SK-N-MC (cell line): ENCODE data around the gene PARP15.

ENCODE experiments used
- DNase-seq: peaks from one replicate; pipeline ENCODE4 v3.0.0-alpha.2; 2011; ENCODE audit warnings: low read depth, low spot score
- H3K27ac ChIP-seq: fragments of 200-600 bp; sonication (generic); 2 replicates; pipeline ENCODE4 v1.5.1; 2016; ENCODE audit warnings: mixed run types
- H3K36me3 ChIP-seq: fragments of 200-600 bp; sonication (generic); 2 replicates; pipeline ENCODE4 v1.6.1; 2017; ENCODE audit warnings: antibody characterized with exemption, low read length, mixed read lengths; ENCODE audit not compliant: insufficient read depth
- H3K4me3 ChIP-seq: fragments of 200-600 bp; sonication (generic); 2 replicates; pipeline ENCODE4 v1.5.1; 2016
- H3K9ac ChIP-seq: fragments of 200-600 bp; sonication (generic); 2 replicates; pipeline ENCODE4 v1.8.0; 2017; ENCODE audit warnings: mixed run types, mixed read lengths; ENCODE audit not compliant: insufficient read length
- H3K9me3 ChIP-seq: fragments of 200-600 bp; sonication (generic); 2 replicates; pipeline ENCODE4 v1.6.1; 2017; ENCODE audit warnings: low read depth, mild to moderate bottlenecking, antibody characterized with exemption, low read length, moderate library complexity, mixed read lengths
- EZH2 ChIP-seq: fragments of 200-600 bp; sonication (generic); IDR thresholded peaks from one replicate; pipeline ENCODE4 v1.6.1; 2017; ENCODE audit warnings: antibody characterized with exemption
- FOXP2 ChIP-seq: optimal IDR thresholded peaks from 2 replicates; pipeline ENCODE3; 2011; ENCODE audit warnings: mild to moderate bottlenecking, moderate library complexity; ENCODE audit not compliant: insufficient read depth; ENCODE audit errors: extremely low read length, control extremely low read depth
- POLR2AphosphoS5 ChIP-seq: IDR thresholded peaks from 2 replicates; pipeline ENCODE4 v1.6.1; 2012; ENCODE audit warnings: mild to moderate bottlenecking, low read depth, low read length, borderline replicate concordance

PARP15 gene

GRCh38 chr3:122548076-122548475, 29.4 kb upstream of the PARP15 start:
- H3K9ac ChIP-seq: no peak overlapping the region
- H3K27ac ChIP-seq: no peak overlapping the region
- no peak for DNase-seq
- no peaks in the 10 kb centered on the region for H3K36me3 ChIP-seq
- no peak for TF ChIP-seq EZH2
- no peak for TF ChIP-seq POLR2AphosphoS5
- no peak for TF ChIP-seq FOXP2
- H3K9me3 ChIP-seq: no peaks in the 10 kb centered on the region
- H3K4me3 ChIP-seq: no peak overlapping the region

GRCh38 chr3:122548619-122549018, 28.8 kb upstream of the PARP15 start:
- Histone ChIP-seq H3K9me3 (no peaks in the 10 kb centered on the region), H3K9ac (no peak overlapping the region), H3K27ac (no peak overlapping the region), H3K4me3 (no peak overlapping the region), H3K36me3 (no peaks in the 10 kb centered on the region)
- TF ChIP-seq POLR2AphosphoS5 (no peak), EZH2 (no peak), FOXP2 (no peak)
- no peak for DNase-seq

DNA sequence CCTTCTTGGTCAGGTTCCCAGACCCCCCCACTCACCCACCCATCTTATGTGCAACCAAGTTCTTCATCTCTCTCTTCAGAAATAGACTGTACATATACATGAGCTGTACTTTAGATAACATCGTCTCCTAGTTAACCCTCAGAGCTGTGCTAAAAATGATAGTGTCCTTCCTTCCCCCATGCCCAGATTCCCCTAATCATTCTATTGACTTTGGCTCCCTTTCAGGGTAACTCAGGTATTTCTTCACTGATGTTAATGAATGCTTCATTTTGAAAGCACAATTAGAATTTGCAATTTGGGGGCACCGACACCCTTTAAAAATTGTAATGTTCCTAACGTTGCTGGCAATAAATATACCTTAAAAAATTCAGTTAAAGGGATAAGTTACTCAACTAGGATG, 24.3 kb upstream of the PARP15 start:
- no peaks in the 10 kb centered on the region for H3K9me3 ChIP-seq
- no peak for DNase-seq
- no peak for TF ChIP-seq FOXP2
- no peak for TF ChIP-seq EZH2
- no peak for TF ChIP-seq POLR2AphosphoS5
- H3K27ac ChIP-seq: no peak overlapping the region
- H3K9ac ChIP-seq: no peak overlapping the region
- no peak overlapping the region for H3K4me3 ChIP-seq
- H3K36me3 ChIP-seq: no peaks in the 10 kb centered on the region

DNA sequence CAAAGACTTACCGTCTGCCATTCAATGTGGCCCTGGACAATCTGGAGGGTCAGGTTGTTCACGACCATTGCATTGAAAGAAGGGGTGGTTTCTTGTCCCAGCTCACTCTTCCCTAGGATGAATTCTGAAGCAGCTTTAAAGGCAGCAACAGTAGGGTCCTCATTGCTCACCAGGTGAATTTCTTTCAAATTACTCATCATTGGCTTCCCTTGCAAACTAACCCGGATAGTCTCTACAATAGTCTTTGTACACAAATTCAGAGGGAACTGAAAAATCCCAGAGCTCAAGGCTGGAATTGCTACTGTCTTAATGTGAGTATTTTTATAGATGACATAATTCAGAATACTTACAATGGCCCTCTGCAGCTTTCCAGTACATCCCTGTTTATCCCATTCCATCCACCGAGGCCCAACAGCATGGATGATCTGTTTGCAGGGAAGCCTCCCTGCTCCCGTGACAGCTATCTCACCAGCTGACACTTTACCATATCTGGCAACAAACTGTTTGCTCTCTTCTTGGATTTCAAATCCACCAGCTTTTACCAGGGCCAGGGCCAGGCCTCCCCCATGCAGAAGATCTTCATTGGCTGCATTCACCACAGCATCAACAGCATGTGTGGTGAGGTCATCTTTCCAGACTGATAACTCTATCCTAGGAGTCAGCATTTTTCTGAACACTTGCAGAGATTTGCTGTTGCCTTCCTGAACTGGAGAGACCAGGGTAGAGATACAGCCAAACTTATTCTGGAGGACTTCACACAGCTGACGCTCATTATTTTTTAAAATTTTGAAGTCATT, 22.0 kb upstream of the PARP15 start:
- TF ChIP-seq POLR2AphosphoS5 (no peak), FOXP2 (no peak), EZH2 (no peak)
- H3K4me3 ChIP-seq: no peak overlapping the region
- no peak overlapping the region for H3K9ac ChIP-seq
- peak overlapping the region; percentile 48; the same call in 1 of the 2 replicates for H3K27ac ChIP-seq
- peak; percentile 42 for DNase-seq
- no peaks in the 10 kb centered on the region for H3K36me3 ChIP-seq
- H3K9me3 ChIP-seq: no peaks in the 10 kb centered on the region

DNA sequence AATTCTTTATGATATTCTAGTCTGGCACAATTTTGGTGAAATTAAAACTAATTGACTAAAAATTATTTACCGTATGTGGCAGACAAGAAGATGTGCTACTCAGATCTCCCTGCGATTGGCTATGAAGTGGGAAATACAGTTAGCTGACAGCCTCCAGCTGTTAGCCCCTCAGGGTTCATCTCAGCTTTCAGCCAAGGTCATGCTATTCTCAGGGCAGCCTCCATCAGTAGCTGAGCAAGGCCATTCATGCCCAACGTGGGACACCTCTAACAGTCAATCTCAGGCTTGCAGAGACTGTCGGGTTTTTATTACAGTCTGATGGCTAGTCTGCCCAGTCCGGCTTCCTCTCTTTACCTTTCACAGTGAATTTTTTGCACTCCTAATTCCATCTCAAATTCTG, 20.1 kb upstream of the PARP15 start:
- Histone ChIP-seq H3K36me3 (no peaks in the 10 kb centered on the region), H3K9me3 (no peaks in the 10 kb centered on the region), H3K4me3 (no peak overlapping the region), H3K9ac (no peak overlapping the region), H3K27ac (no peak overlapping the region)
- no peak for DNase-seq
- no peak for TF ChIP-seq EZH2
- no peak for TF ChIP-seq FOXP2
- TF ChIP-seq POLR2AphosphoS5: no peak

DNA sequence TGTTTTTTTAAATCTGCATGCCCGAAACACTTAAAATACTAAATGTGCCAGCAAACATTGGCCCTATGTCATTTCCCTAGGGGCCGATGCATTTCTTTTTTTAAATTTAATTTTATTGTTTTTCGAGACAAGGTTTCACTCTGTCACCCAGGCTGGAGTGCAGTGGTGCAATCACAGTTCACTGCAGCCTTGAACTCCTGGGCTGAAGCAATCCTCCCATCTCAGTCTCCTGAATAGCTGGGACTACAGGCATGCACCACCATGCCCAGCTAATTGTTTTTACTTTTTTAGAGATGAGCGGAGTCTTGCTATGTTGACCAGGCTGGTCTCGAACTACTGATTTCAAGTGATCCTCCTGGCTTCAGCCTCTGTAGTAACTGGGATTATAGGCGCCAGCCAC, 18.8 kb upstream of the PARP15 start:
- TF ChIP-seq FOXP2 (no peak), POLR2AphosphoS5 (no peak), EZH2 (no peak)

DNA sequence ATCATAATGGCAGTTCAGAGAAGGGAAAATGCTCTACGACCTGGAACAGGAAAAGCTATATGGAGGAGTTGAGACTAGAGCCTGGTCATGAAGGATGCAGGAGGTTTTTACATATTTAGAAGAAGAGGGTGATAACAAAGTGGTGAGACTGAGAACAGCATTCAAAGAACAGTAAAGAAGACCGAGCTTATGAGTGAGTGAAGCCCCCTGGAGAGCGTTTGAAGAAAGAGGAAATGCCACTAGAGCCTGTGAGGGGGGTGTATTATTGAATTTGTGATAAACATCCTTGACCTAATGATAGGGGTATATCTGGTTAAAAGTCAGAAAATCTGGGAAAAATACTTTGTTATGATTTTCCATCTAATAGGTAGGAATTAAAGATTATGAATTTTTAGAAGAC, 17.5 kb upstream of the PARP15 start:
- Histone ChIP-seq H3K36me3 (no peaks in the 10 kb centered on the region), H3K9ac (no peak overlapping the region), H3K9me3 (no peaks in the 10 kb centered on the region), H3K27ac (0 out of 2 replicates have a peak overlapping the region, but pooled peaks have one; percentile 12), H3K4me3 (no peak overlapping the region)
- TF ChIP-seq EZH2 (no peak), POLR2AphosphoS5 (no peak), FOXP2 (no peak)
- no peak for DNase-seq

More for the DNA sequence above, 18.8 kb upstream of the PARP15 start:
- DNase-seq: no peak
- no peaks in the 10 kb centered on the region for H3K9me3 ChIP-seq
- no peak overlapping the region for H3K27ac ChIP-seq
- H3K9ac ChIP-seq: no peak overlapping the region
- no peaks in the 10 kb centered on the region for H3K36me3 ChIP-seq
- no peak overlapping the region for H3K4me3 ChIP-seq

GRCh38 chr3:122560680-122561079, 16.8 kb upstream of the PARP15 start:
- Histone ChIP-seq H3K9ac (no peak overlapping the region), H3K4me3 (no peak overlapping the region), H3K9me3 (no peaks in the 10 kb centered on the region), H3K27ac (no peak overlapping the region), H3K36me3 (no peaks in the 10 kb centered on the region)
- peak; percentile 39 for DNase-seq
- TF ChIP-seq FOXP2: no peak
- TF ChIP-seq POLR2AphosphoS5: no peak
- TF ChIP-seq EZH2: no peak
